IMR-90 (cell line): Measurements from ENCODE around the gene PIEZO1. TPM values are rescaled to one million over a fixed set of nuclear protein-coding genes. Genes with fewer than 3 reads are reported as not detected.

Experiments used
- ATAC-seq: fragments of 200-7000 bp; cut with Tn5 transposase; 2 replicates; pipeline ENCODE4 v1.9.1; 2020; ENCODE audit warnings: low read depth, mild to moderate bottlenecking, moderate library complexity
- BruUV-seq: library from RNA; stranded (reverse); fragments of 400-500 nt; replicated peaks from 2 replicates; lab custom pipeline; 2021; lab: Mats Ljungman, UMichigan
- CTCF ChIA-PET: fragments of 300-600 bp; formaldehyde crosslinking; extraction: SDS; loops from one replicate; lab custom pipeline; 2021; ENCODE audit warnings: antibody characterized with exemption; lab: Yijun Ruan, JAX
- POLR2A ChIA-PET: fragments of 300-600 bp; sonication (Branson Sonifier 250); formaldehyde crosslinking; loops from one replicate; lab custom pipeline; 2022; ENCODE audit warnings: antibody characterized with exemption; ENCODE audit not compliant: unreplicated experiment; lab: Charles Lee
- DNase-seq: peaks from one replicate; pipeline ENCODE4 v3.0.0; 2013
- H2AFZ ChIP-seq: replicated peaks from 2 replicates; pipeline ENCODE3; 2013; ENCODE audit warnings: low read length, mild to moderate bottlenecking; ENCODE audit not compliant: poor library complexity
- H2AK5ac ChIP-seq: 2 replicates; pipeline ENCODE4 v1.6.1; 2013; ENCODE audit warnings: low read depth, low read length, inconsistent platforms
- H2AK9ac ChIP-seq: replicated peaks from 2 replicates; pipeline ENCODE3; 2013; ENCODE audit warnings: mild to moderate bottlenecking, low read depth, low read length, moderate library complexity; ENCODE audit not compliant: poor library complexity
- H2BK120ac ChIP-seq: 2 replicates; pipeline ENCODE4 v1.6.1; 2013; ENCODE audit warnings: low read depth, low read length, inconsistent platforms
- H2BK15ac ChIP-seq: 3 replicates; pipeline ENCODE4 v1.6.1; 2013; ENCODE audit warnings: low read depth, low read length, inconsistent platforms
- H2BK20ac ChIP-seq: 2 replicates; pipeline ENCODE4 v1.6.1; 2013; ENCODE audit warnings: low read depth, mild to moderate bottlenecking, inconsistent platforms, low read length, moderate library complexity
- H2BK5ac ChIP-seq: 2 replicates; pipeline ENCODE4 v1.6.1; 2013; ENCODE audit warnings: mild to moderate bottlenecking, low read depth, low read length, inconsistent platforms; ENCODE audit not compliant: poor library complexity, severe bottlenecking
- H3K14ac ChIP-seq: replicated peaks from 2 replicates; pipeline ENCODE4 v1.6.1; 2013; ENCODE audit warnings: low read depth, low read length, inconsistent platforms
- H3K18ac ChIP-seq: 2 replicates; pipeline ENCODE4 v1.6.1; 2013; ENCODE audit warnings: low read depth, low read length, control low read depth
- H3K23ac ChIP-seq: 2 replicates; pipeline ENCODE4 v1.6.1; 2013; ENCODE audit warnings: low read depth, low read length, inconsistent platforms
- H3K27ac ChIP-seq: 2 replicates; pipeline ENCODE4 v1.5.1; 2013; ENCODE audit warnings: mild to moderate bottlenecking, control low read depth, low read length; ENCODE audit not compliant: insufficient read depth
- H3K27me3 ChIP-seq: 2 replicates; pipeline ENCODE4 v1.6.1; 2013; ENCODE audit warnings: low read length; ENCODE audit not compliant: control insufficient read depth, insufficient read depth
- H3K36me3 ChIP-seq: 2 replicates; pipeline ENCODE4 v1.6.1; 2013; ENCODE audit warnings: low read length, mixed read lengths; ENCODE audit not compliant: control insufficient read depth, insufficient read depth
- H3K4ac ChIP-seq: 2 replicates; pipeline ENCODE4 v1.6.1; 2013; ENCODE audit warnings: low read depth, low read length, inconsistent platforms
- H3K4me1 ChIP-seq: 2 replicates; pipeline ENCODE4 v1.6.1; 2013; ENCODE audit warnings: low read length, mixed read lengths; ENCODE audit not compliant: control insufficient read depth, insufficient read depth
- H3K4me2 ChIP-seq: 2 replicates; pipeline ENCODE4 v1.6.1; 2013; ENCODE audit warnings: low read depth, mild to moderate bottlenecking, control low read depth, low read length, moderate library complexity
- H3K4me3 ChIP-seq: 2 replicates; pipeline ENCODE4 v1.5.1; 2013; ENCODE audit warnings: low read depth, mild to moderate bottlenecking, control low read depth, low read length, moderate library complexity; ENCODE audit not compliant: insufficient read depth
- H3K56ac ChIP-seq: 2 replicates; pipeline ENCODE4 v1.6.1; 2013; ENCODE audit warnings: low read length, inconsistent platforms; ENCODE audit not compliant: insufficient read depth; ENCODE audit errors: extremely low read depth
- H3K79me1 ChIP-seq, 2 experiments: 2 replicates each; pipeline ENCODE4 v1.6.1; 2013; ENCODE audit warnings: low read length in 2 of 2, inconsistent platforms in 1 of 2, low read depth in 1 of 2
- H3K9ac ChIP-seq: 2 replicates; pipeline ENCODE4 v1.6.1; 2013; ENCODE audit warnings: low read depth, low read length, control low read depth
- H3K9me1 ChIP-seq: 2 replicates; pipeline ENCODE4 v1.6.1; 2013; ENCODE audit warnings: low read length, inconsistent platforms; ENCODE audit not compliant: insufficient read depth
- H3K9me3 ChIP-seq: 2 replicates; pipeline ENCODE4 v1.6.1; 2013; ENCODE audit warnings: low read length; ENCODE audit not compliant: control insufficient read depth, insufficient read depth
- H4K20me1 ChIP-seq: 2 replicates; pipeline ENCODE4 v1.6.1; 2013; ENCODE audit warnings: low read length, inconsistent platforms; ENCODE audit not compliant: insufficient read depth
- H4K5ac ChIP-seq: 2 replicates; pipeline ENCODE4 v1.6.1; 2013; ENCODE audit warnings: mild to moderate bottlenecking, low read depth, low read length, control low read depth
- H4K8ac ChIP-seq, 2 experiments: 2 replicates each; pipeline ENCODE4 v1.6.1; 2013; ENCODE audit warnings: low read depth in 2 of 2, low read length in 2 of 2, control low read depth in 1 of 2, inconsistent platforms in 1 of 2
- H4K91ac ChIP-seq: 2 replicates; pipeline ENCODE4 v1.6.1; 2013; ENCODE audit warnings: low read depth, low read length, inconsistent platforms; ENCODE audit not compliant: insufficient read depth
- BHLHE40 ChIP-seq: fragments of 150-350 bp; IDR thresholded peaks from 2 replicates; pipeline ENCODE4 v1.6.1; 2016; ENCODE audit warnings: mild to moderate bottlenecking, low read depth, low read length
- CEBPB ChIP-seq: IDR thresholded peaks from 2 replicates; pipeline ENCODE4 v1.6.1; 2012; ENCODE audit warnings: low read depth, low read length, improper control_type of control experiment
- CHD1 ChIP-seq: IDR thresholded peaks from 2 replicates; pipeline ENCODE4 v1.6.1; 2012; ENCODE audit warnings: low read depth, low read length, improper control_type of control experiment
- CTCF ChIP-seq: conservative IDR thresholded peaks from 2 replicates; pipeline ENCODE4 v1.5.1; 2012; ENCODE audit warnings: mild to moderate bottlenecking, low read depth, low read length, improper control_type of control experiment
- ELK1 ChIP-seq: fragments of 150-350 bp; IDR thresholded peaks from 2 replicates; pipeline ENCODE4 v1.6.1; 2016; ENCODE audit warnings: low read depth, mild to moderate bottlenecking, low read length, moderate library complexity, borderline replicate concordance
- MAFK ChIP-seq: IDR thresholded peaks from 2 replicates; pipeline ENCODE4 v1.6.1; 2012; ENCODE audit warnings: low read depth, low read length, improper control_type of control experiment
- MAZ ChIP-seq: IDR thresholded peaks from 2 replicates; pipeline ENCODE4 v1.6.1; 2012; ENCODE audit warnings: low read depth, mild to moderate bottlenecking, low read length, improper control_type of control experiment, moderate library complexity, borderline replicate concordance
- MXI1 ChIP-seq: IDR thresholded peaks from 2 replicates; pipeline ENCODE4 v1.6.1; 2012; ENCODE audit warnings: low read depth, mild to moderate bottlenecking, low read length, moderate library complexity, borderline replicate concordance
- POLR2A ChIP-seq: IDR thresholded peaks from 2 replicates; pipeline ENCODE4 v1.6.1; 2012; ENCODE audit warnings: mild to moderate bottlenecking, low read depth, low read length
- RAD21 ChIP-seq: IDR thresholded peaks from 2 replicates; pipeline ENCODE4 v1.6.1; 2012; ENCODE audit warnings: low read length, improper control_type of control experiment
- USF2 ChIP-seq: fragments of 150-350 bp; IDR thresholded peaks from 2 replicates; pipeline ENCODE4 v1.6.1; 2017; ENCODE audit warnings: mild to moderate bottlenecking, antibody characterized with exemption, low read length, low read depth
- WGBS, 2 experiments: methylation state at CpG; one replicate each; pipeline versions ENCODE4 v1.1.5 to v1.1.7; 2013; ENCODE audit warnings: missing lambda C conversion rate in 2 of 2; ENCODE audit not compliant: insufficient read length in 1 of 2; ENCODE audit errors: extremely low coverage in 2 of 2; 5-methylcytosine and 5-hydroxymethylcytosine counted together
- dilution Hi-C: fragments of 300-500 bp; cut with HindIII; formaldehyde crosslinking; loops from one replicate; pipeline ENCODE4 v1.14.3; 2018; ENCODE audit warnings: low sequenced_read_pairs; ENCODE audit not compliant: unreplicated experiment
- in situ Hi-C: fragments of 300-500 bp; cut with MboI; formaldehyde crosslinking; loops from 3 replicates; pipeline ENCODE4 v1.14.3; 2019; ENCODE audit warnings: low sequenced_read_pairs, inconsistent platforms, mixed read lengths
- intact Hi-C: fragments of 100-400 bp; cut with micrococcal nuclease; formaldehyde crosslinking; loops from 2 replicates; pipeline ENCODE4 v1.10.0; 2022
- polyA plus RNA-seq, 3 experiments: library from polyadenylated mRNA; depleted of rRNA; stranded (reverse); fragments of >200 nt; gene quantifications; 2 replicates each; pipeline ENCODE4 v1.2.3, GENCODE V29; 2012; ENCODE audit warnings: low replicate concordance in 1 of 3
- total RNA-seq: library from RNA; depleted of rRNA; stranded (reverse); fragments of >200 nt; gene quantifications from 2 replicates; pipeline ENCODE4 v1.2.3, GENCODE V29; 2012

PIEZO1 gene
- total and polyA plus RNA-seq, 2 of the 4 experiments (the other 2 are of a cell fraction) = 36.2 to 372 TPM

DNA sequence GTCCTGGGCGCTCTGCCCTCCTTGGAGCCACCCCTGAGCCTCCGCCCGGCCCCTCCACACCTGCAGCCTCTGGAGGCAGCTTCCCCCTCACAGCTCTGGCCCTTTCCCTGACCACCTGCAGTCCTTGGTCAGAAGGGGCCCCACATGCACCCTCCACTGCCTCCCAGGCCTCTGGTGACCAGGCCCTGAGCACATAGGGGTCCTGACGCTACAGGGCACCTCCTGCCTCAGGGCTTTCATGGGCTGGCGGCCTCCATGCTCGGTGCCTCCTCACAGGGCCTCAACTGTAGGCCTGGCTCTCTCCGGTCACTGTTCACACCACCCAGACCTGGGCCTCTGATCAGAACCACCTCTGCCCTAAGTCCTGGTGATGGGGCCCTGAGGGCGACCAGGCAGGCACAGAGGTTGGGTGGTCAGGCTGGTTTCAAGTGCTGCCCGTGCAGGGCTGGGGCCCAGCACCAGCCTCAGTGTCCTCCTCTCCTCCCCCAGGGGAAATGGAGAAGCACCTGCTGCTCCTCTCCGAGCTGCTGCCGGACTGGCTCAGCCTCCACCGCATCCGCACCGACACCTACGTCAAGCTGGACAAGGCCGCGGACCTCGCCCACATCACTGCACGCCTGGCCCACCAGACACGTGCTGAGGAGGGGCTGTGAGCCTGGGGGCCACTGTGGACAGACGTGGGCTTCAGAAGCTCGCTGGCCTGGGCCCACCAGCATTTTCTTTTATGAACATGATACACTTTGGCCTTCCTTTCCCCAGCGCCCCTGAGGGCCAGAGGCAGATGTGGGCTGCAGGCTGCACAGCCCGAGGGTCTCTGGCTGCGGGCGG is 22.8 kb upstream of the PIEZO1 start:
- Histone ChIP-seq H3K4me3 (no peak overlapping the region), H2AK9ac (no peak overlapping the region), H3K9me1 (no peaks in the 10 kb centered on the region), H3K18ac (no peak overlapping the region), H3K56ac (no peak overlapping the region), H3K36me3 (peaks cover 19% of the 10 kb centered on the region), H2BK15ac (no peak overlapping the region), H2BK120ac (no peak overlapping the region), H4K5ac (no peak overlapping the region), H3K4me2 (no peak overlapping the region), H3K4me1 (peaks cover 19% of the 10 kb centered on the region), H2BK20ac (no peak overlapping the region), H4K8ac (no peak overlapping the region), H3K27ac (no peak overlapping the region), H3K79me1 (peaks cover 11 to 55% of the 10 kb centered on the region in 2 experiments; a peak in 3 of 4 replicates), H2AK5ac (no peak overlapping the region), H3K9ac (no peak overlapping the region), H3K14ac (no peak overlapping the region), H3K27me3 (no peaks in the 10 kb centered on the region), H3K9me3 (no peaks in the 10 kb centered on the region), H2AFZ (no peak overlapping the region), H2BK5ac (no peak overlapping the region), H4K20me1 (peaks cover 23% of the 10 kb centered on the region), H3K4ac (no peak overlapping the region), H4K91ac (no peak overlapping the region), H3K23ac (no peak overlapping the region)
- BruUV-seq = no TSS peak
- CTCF ChIA-PET = no interaction called here
- in situ Hi-C loops = no loop called here
- DNase-seq = no peak
- dilution Hi-C loops = no loop called here
- TF ChIP-seq POLR2A (no peak), ELK1 (no peak), MAZ (no peak), RAD21 (no peak), CEBPB (no peak), BHLHE40 (no peak), MXI1 (no peak), USF2 (no peak), CHD1 (no peak), CTCF (no peak), MAFK (no peak)
- WGBS, 2 experiments = 90% methylated on average over 11 of the region's 26 CpGs; no CpG with 5 or more reads in 1 of the 2 experiments
- POLR2A ChIA-PET = no interaction called here
- no peak for ATAC-seq
- intact Hi-C loops = no loop called here
